HepG2 (cell line): Measurements from ENCODE around the gene SCAF8. TPM values are rescaled to one million over a fixed set of nuclear protein-coding genes. Genes with fewer than 3 reads are reported as not detected.
A peak's percentile ranks its signal among the peaks of the same experiment; 100 is the strongest.

Experiments used
- ATAC-seq: fragments of 200-7000 bp; cut with Tn5 transposase; 3 replicates; pipeline ENCODE4 v1.9.1; 2020; ENCODE audit warnings: mild to moderate bottlenecking, moderate library complexity
- BruUV-seq: library from RNA; stranded (reverse); fragments of 400-500 nt; replicated peaks from 2 replicates; lab custom pipeline; 2021; lab: Mats Ljungman, UMichigan
- CTCF ChIA-PET: fragments of 300-600 bp; formaldehyde crosslinking; extraction: SDS; loops from one replicate; lab custom pipeline; 2021; ENCODE audit warnings: low total read pairs, inconsistent platforms, low intra/inter-chr PET ratio; lab: Yijun Ruan, JAX
- POLR2A ChIA-PET: fragments of 350-600 bp; sonication (Branson Sonifier 250); formaldehyde crosslinking; loops from one replicate; lab custom pipeline; 2020; ENCODE audit warnings: antibody characterized with exemption, inconsistent platforms; lab: Yijun Ruan, JAX
- DNase-seq: peaks from one replicate; pipeline ENCODE4 v3.0.0-alpha.2; 2015; ENCODE audit warnings: low spot score
- FAIRE-seq: peaks from 3 replicates; lab custom pipeline; 2011; peaks lifted over from hg19 to GRCh38; lab: Jason Lieb, UNC
- H2AFZ ChIP-seq: one replicate; pipeline ENCODE4 v1.6.1; 2011; ENCODE audit warnings: low read length, inconsistent platforms
- H3K27ac ChIP-seq: fragments of 300-600 bp; 3 replicates; pipeline ENCODE4 v1.8.0; 2011; ENCODE audit warnings: mixed run types, mild to moderate bottlenecking, mixed read lengths, low read length, inconsistent platforms; ENCODE audit not compliant: insufficient read depth; ENCODE audit errors: extremely low read length
- H3K27me3 ChIP-seq, 2 experiments: fragments of 200-600 bp in 1 of 2; 2 replicates in 1 of 2; 3 replicates in 1 of 2; pipeline versions ENCODE4 v1.6.0 to v1.8.0; 2011; ENCODE audit warnings: low read length in 2 of 2, mild to moderate bottlenecking in 2 of 2, moderate library complexity in 2 of 2, inconsistent platforms in 1 of 2; ENCODE audit not compliant: insufficient read depth in 2 of 2, control insufficient read depth in 1 of 2
- H3K36me3 ChIP-seq, 2 experiments: fragments of 200-600 bp in 1 of 2; replicated peaks in 1 of 2; 2 replicates in 1 of 2; 3 replicates in 1 of 2; pipeline versions ENCODE4 v1.5.1 to v1.8.0; 2011; ENCODE audit warnings: low read length in 2 of 2, inconsistent platforms in 1 of 2; ENCODE audit not compliant: insufficient read depth in 2 of 2, control insufficient read depth in 1 of 2
- H3K4me1 ChIP-seq: 2 replicates; pipeline ENCODE4 v1.5.1; 2012; ENCODE audit warnings: low read length, inconsistent platforms; ENCODE audit not compliant: insufficient read depth
- H3K4me2 ChIP-seq: 2 replicates; pipeline ENCODE4 v1.6.0; 2011; ENCODE audit warnings: low read depth, low read length, inconsistent platforms
- H3K4me3 ChIP-seq, 3 experiments: fragments of 200-600 bp in 1 of 3; sonication (generic), shearing (Covaris generic) in 1 of 3; replicated peaks in 1 of 3; 2 replicates each; pipeline ENCODE4 v1.5.1; 2011 to 2016; ENCODE audit warnings: low read length in 3 of 3, inconsistent platforms in 2 of 3, low read depth in 2 of 3, mild to moderate bottlenecking in 2 of 3, control low read depth in 1 of 3, mixed read lengths in 1 of 3; ENCODE audit not compliant: insufficient read depth in 1 of 3
- H3K79me2 ChIP-seq: one replicate; pipeline ENCODE4 v1.6.1; 2011; ENCODE audit warnings: low read length, inconsistent platforms; ENCODE audit not compliant: insufficient read depth
- H3K9ac ChIP-seq: 2 replicates; pipeline ENCODE4 v1.6.0; 2011; ENCODE audit warnings: mild to moderate bottlenecking, low read depth, low read length, inconsistent platforms; ENCODE audit not compliant: insufficient read depth
- H3K9me3 ChIP-seq: 2 replicates; pipeline ENCODE4 v1.5.1; 2012; ENCODE audit warnings: mild to moderate bottlenecking, low read length
- H4K20me1 ChIP-seq: 2 replicates; pipeline ENCODE4 v1.6.0; 2011; ENCODE audit warnings: inconsistent platforms, mild to moderate bottlenecking, low read length, moderate library complexity; ENCODE audit not compliant: insufficient read depth
- HNF1B ChIP-seq: sonication (generic); formaldehyde crosslinking; IDR thresholded peaks from 2 replicates; pipeline ENCODE4 v1.5.1; 2020; ENCODE audit warnings: mild to moderate bottlenecking, moderate library complexity, missing genetic modification reagents
- KLF16 ChIP-seq, 2 experiments: sonication (generic) in 1 of 2; formaldehyde crosslinking in 1 of 2; IDR thresholded peaks; 2 replicates each; pipeline versions ENCODE4 v1.6.1 to v1.8.0; 2016 to 2023; ENCODE audit warnings: missing genetic modification reagents in 2 of 2, missing compliant biosample characterization in 1 of 2
- NFYB ChIP-seq: sonication (generic); formaldehyde crosslinking; IDR thresholded peaks from 2 replicates; pipeline ENCODE4 v1.4.0; 2020; ENCODE audit warnings: missing genetic modification reagents
- RBM22 ChIP-seq: fragments of 200-400 bp; formaldehyde crosslinking; optimal IDR thresholded peaks from 2 replicates; pipeline ENCODE3; 2017; ENCODE audit warnings: mild to moderate bottlenecking, low read length, moderate library complexity
- ZNF598 ChIP-seq: sonication (generic); formaldehyde crosslinking; IDR thresholded peaks from 2 replicates; pipeline ENCODE4 v1.5.1; 2020; ENCODE audit warnings: mild to moderate bottlenecking, missing genetic modification reagents, borderline replicate concordance
- ZNF639 ChIP-seq: conservative IDR thresholded peaks from 2 replicates; pipeline ENCODE4 v1.6.1; 2018; ENCODE audit warnings: missing genetic modification reagents
- ZSCAN29 ChIP-seq: sonication (generic); formaldehyde crosslinking; conservative IDR thresholded peaks from 2 replicates; pipeline ENCODE4 v1.4.0; 2020; ENCODE audit warnings: mild to moderate bottlenecking, missing genetic modification reagents
- WGBS: methylation state at CpG from one replicate; pipeline ENCODE4 v1.1.6; 2017; ENCODE audit warnings: low lambda C conversion rate; 5-methylcytosine and 5-hydroxymethylcytosine counted together
- in situ Hi-C: cut with HindIII; loops from 2 replicates; pipeline ENCODE4 v1.10.0; 2017; ENCODE audit warnings: low pct_unique_long_range_greater_than_20kb; ENCODE audit not compliant: extremely low pct_ligation_motif_present
- intact Hi-C: fragments of 100-400 bp; cut with micrococcal nuclease; formaldehyde crosslinking; loops from one replicate; pipeline ENCODE4 v1.10.0; 2022; ENCODE audit not compliant: unreplicated experiment
- polyA plus RNA-seq, 8 experiments: library from polyadenylated mRNA; depleted of rRNA in 3 of 8; stranded (reverse) in 7 of 8; unstranded in 1 of 8; fragments of >200 nt; fragmentation: Illumina TruSeq in 4 of 8; extraction: Trizol in 4 of 8; gene quantifications; 2 replicates each; pipeline versions ENCODE4 v1.2.1 to v1.2.3, GENCODE V29; 2011 to 2016; ENCODE audit warnings: low read depth in 4 of 8, missing spikeins in 1 of 8, mixed read lengths in 1 of 8; ENCODE audit not compliant: insufficient read depth in 1 of 8
- total RNA-seq, 5 experiments: library from RNA; depleted of rRNA; stranded (reverse); fragments of >200 nt; fragmentation: Illumina TruSeq; extraction: Trizol; gene quantifications; 2 replicates each; pipeline ENCODE4 v1.2.3, GENCODE V29; 2016; ENCODE audit warnings: low read depth in 1 of 5

Gene SCAF8
- total and polyA plus RNA-seq, 2 of the 13 experiments (the other 11 are each of a cell fraction or from before 2014, with no cell fraction given) = 15.3 to 40.8 TPM

- no peak overlapping the region for H3K9ac ChIP-seq
- no peak overlapping the region for H2AFZ ChIP-seq
- H4K20me1 ChIP-seq = no peaks in the 10 kb centered on the region; the same call in 1 of the 2 replicates
- H3K27ac ChIP-seq = no peak overlapping the region
- DNase-seq = no peak
- H3K27me3 ChIP-seq = no peaks in the 10 kb centered on the region
- FAIRE-seq = no peak
- POLR2A ChIA-PET = no interaction called here
- H3K4me3 ChIP-seq = no peak overlapping the region
- TF ChIP-seq ZNF598 (CRISPR knock-in tag) (no peak), NFYB (CRISPR knock-in tag) (no peak), HNF1B (no peak), ZSCAN29 (CRISPR knock-in tag) (no peak), KLF16 (CRISPR knock-in tag; IDR thresholded peaks at IDR 0.05) (no peak)
- TF ChIP-seq, all 625 proteins: peak for 0
- no peaks in the 10 kb centered on the region for H3K4me1 ChIP-seq
- no peaks in the 10 kb centered on the region for H3K9me3 ChIP-seq
- in situ Hi-C loops = no loop called here
- ATAC-seq = no peak
- H3K36me3 ChIP-seq = peaks cover 28 to 84% of the 10 kb centered on the region in 2 experiments
- WGBS = 97% methylated on average over 2 of the region's 2 CpGs
- no TSS peak for BruUV-seq
- no peaks in the 10 kb centered on the region for H3K79me2 ChIP-seq
- no peak overlapping the region for H3K4me2 ChIP-seq
- CTCF ChIA-PET = no interaction called here
- intact Hi-C loops = no loop called here
Observed at GRCh38 chr6:154821638-154822037, 88.4 kb downstream of the SCAF8 start.

DNA sequence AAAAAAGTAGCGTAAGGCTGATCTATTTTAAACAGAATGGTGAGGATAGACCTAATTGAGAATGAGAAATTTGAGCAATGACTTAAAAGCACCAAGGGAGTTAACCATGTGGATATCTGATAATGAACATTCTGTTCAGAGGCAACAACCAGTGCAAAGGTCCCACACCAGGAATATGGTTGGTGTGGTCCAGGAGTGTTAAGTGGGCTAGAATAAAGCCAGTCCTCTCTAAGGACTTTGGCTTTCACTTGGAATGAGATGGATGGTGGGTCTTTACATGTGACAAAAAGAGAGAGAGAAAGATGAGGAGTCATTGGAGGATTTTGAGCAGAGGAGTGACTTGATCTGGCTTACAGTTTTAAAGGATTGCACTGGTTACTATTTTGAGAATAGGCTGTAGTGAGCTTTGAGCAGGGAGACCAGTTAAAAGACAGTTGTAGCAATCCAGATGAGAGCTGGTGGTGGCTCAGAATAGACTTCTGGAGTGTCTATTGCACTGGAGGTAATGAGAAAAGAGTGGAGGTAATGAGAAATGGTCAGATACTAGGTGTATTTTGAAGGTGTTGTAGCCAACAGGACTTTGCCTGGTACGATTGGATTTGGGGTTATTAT lies 89.8 kb downstream of the SCAF8 start:
- ChIA-PET POLR2A (no interaction called here), CTCF (no interaction called here)
- Histone ChIP-seq H3K79me2 (no peaks in the 10 kb centered on the region), H3K4me2 (no peak overlapping the region), H3K9me3 (no peaks in the 10 kb centered on the region), H3K9ac (no peak overlapping the region), H3K27me3 (no peaks in the 10 kb centered on the region), H4K20me1 (no peaks in the 10 kb centered on the region; the same call in 1 of the 2 replicates), H3K4me3 (no peak overlapping the region), H3K27ac (no peak overlapping the region), H3K4me1 (no peaks in the 10 kb centered on the region), H3K36me3 (peaks cover 31 to 85% of the 10 kb centered on the region in 2 experiments), H2AFZ (no peak overlapping the region)
- ATAC-seq = no peak; the same call in 2 of the 3 replicates
- intact Hi-C loops = no loop called here
- no peak for FAIRE-seq
- 94% methylated on average over 2 of the region's 2 CpGs for WGBS
- in situ Hi-C loops = no loop called here
- no TSS peak for BruUV-seq
- TF ChIP-seq RBM22 (peak; percentile 14), ZNF639 (CRISPR knock-in tag) (no peak)
- no peak for DNase-seq
